HCT116 (cell line): ENCODE measurements around the gene ZXDC. TPM values are rescaled to one million over a fixed set of nuclear protein-coding genes. Genes with fewer than 3 reads are reported as not detected.
A peak's percentile ranks its signal among the peaks of the same experiment; 100 is the strongest.

ENCODE experiments used
- ATAC-seq: fragments of 200-7000 bp; cut with Tn5 transposase; 2 replicates; pipeline ENCODE4 v1.9.1; 2020; ENCODE audit warnings: mild to moderate bottlenecking, moderate library complexity
- BruUV-seq: library from RNA; stranded (reverse); fragments of 400-500 nt; replicated peaks from 2 replicates; lab custom pipeline; 2021; lab: Mats Ljungman, UMichigan
- CTCF ChIA-PET: fragments of 300-600 bp; sonication (Branson Sonifier 250); formaldehyde crosslinking; loops from one replicate; lab custom pipeline; 2021; ENCODE audit warnings: antibody characterized with exemption; lab: Charles Lee
- POLR2A ChIA-PET: fragments of 300-600, 350-600 bp; sonication (Branson Sonifier 250); formaldehyde crosslinking; loops from one replicate; lab custom pipeline; 2021; ENCODE audit warnings: antibody characterized with exemption; lab: Charles Lee
- RAD21 ChIA-PET, 2 experiments: fragments of 300-600 bp; sonication (Branson Sonifier 250); formaldehyde crosslinking; loops; one replicate each; lab custom pipeline; 2023; ENCODE audit warnings: low total read pairs in 2 of 2; ENCODE audit not compliant: uncharacterized antibody in 2 of 2, unreplicated experiment in 2 of 2, low non-redundant PET in 1 of 2; lab: Charles Lee
- DNase-seq: peaks from one replicate; pipeline ENCODE4 v3.0.0-alpha.2; 2010; ENCODE audit warnings: low read depth, low spot score
- H2AFZ ChIP-seq: fragments of 200-600 bp; shearing (Covaris generic), sonication (generic); 2 replicates; pipeline ENCODE4 v1.6.1; 2017; ENCODE audit warnings: low read depth, mixed run types, mixed read lengths, antibody characterized with exemption, low read length; ENCODE audit not compliant: poor library complexity, severe bottlenecking
- H3K27ac ChIP-seq: 2 replicates; pipeline ENCODE4 v1.5.1; 2012; ENCODE audit warnings: low read depth, low read length
- H3K27me3 ChIP-seq: fragments of 200-600 bp; sonication (generic); 2 replicates; pipeline ENCODE4 v1.6.1; 2016; ENCODE audit warnings: mixed run types, low read length, mixed read lengths; ENCODE audit not compliant: insufficient read depth
- H3K36me3 ChIP-seq, 2 experiments: fragments of 200-500 bp in 1 of 2; fragments of 200-600 bp in 1 of 2; sonication (Bioruptor generic) in 1 of 2; sonication (generic) in 1 of 2; 2 replicates each; pipeline versions ENCODE4 v1.5.1 to v1.6.1; 2014 to 2016; ENCODE audit warnings: low read length in 2 of 2, inconsistent platforms in 1 of 2, mixed read lengths in 1 of 2, mixed run types in 1 of 2; ENCODE audit not compliant: insufficient read depth in 2 of 2, control insufficient read depth in 1 of 2
- H3K4me1 ChIP-seq, 2 experiments: fragments of 200-600 bp in 1 of 2; sonication (generic) in 1 of 2; 2 replicates each; pipeline versions ENCODE4 v1.5.1 to v1.6.1; 2012 to 2017; ENCODE audit warnings: low read length in 2 of 2, inconsistent platforms in 1 of 2, mild to moderate bottlenecking in 1 of 2, mixed read lengths in 1 of 2, mixed run types in 1 of 2, moderate library complexity in 1 of 2; ENCODE audit not compliant: insufficient read depth in 2 of 2, control insufficient read depth in 1 of 2
- H3K4me2 ChIP-seq: fragments of 200-600 bp; sonication (generic); 2 replicates; pipeline ENCODE4 v1.6.1; 2017; ENCODE audit warnings: mixed run types, low read length, mixed read lengths
- H3K4me3 ChIP-seq, 2 experiments: fragments of 200-600 bp in 1 of 2; sonication (generic) in 1 of 2; replicated peaks in 1 of 2; 2 replicates each; pipeline ENCODE4 v1.5.1; 2011 to 2016; ENCODE audit warnings: low read length in 2 of 2, control low read depth in 1 of 2, low read depth in 1 of 2, mild to moderate bottlenecking in 1 of 2, mixed read lengths in 1 of 2, mixed run types in 1 of 2
- H3K79me2 ChIP-seq: fragments of 200-600 bp; sonication (generic); 2 replicates; pipeline ENCODE4 v1.6.1; 2017; ENCODE audit warnings: mild to moderate bottlenecking, mixed run types, low read length, moderate library complexity, mixed read lengths; ENCODE audit not compliant: insufficient read depth
- H3K9ac ChIP-seq: fragments of 200-600 bp; sonication (generic); 2 replicates; pipeline ENCODE4 v1.6.1; 2016; ENCODE audit warnings: low read length, mixed read lengths
- H3K9me2 ChIP-seq: fragments of 200-600 bp; sonication (generic), shearing (Covaris generic); 2 replicates; pipeline ENCODE4 v1.6.1; 2017; ENCODE audit warnings: mixed run types, mild to moderate bottlenecking, moderate library complexity; ENCODE audit not compliant: insufficient read depth
- H3K9me3 ChIP-seq, 2 experiments: fragments of 200-500 bp in 1 of 2; fragments of 200-600 bp in 1 of 2; sonication (Bioruptor generic) in 1 of 2; sonication (generic) in 1 of 2; 2 replicates each; pipeline ENCODE4 v1.6.1; 2014 to 2017; ENCODE audit warnings: low read length in 2 of 2, mixed read lengths in 2 of 2, inconsistent platforms in 1 of 2, low read depth in 1 of 2, mild to moderate bottlenecking in 1 of 2, mixed run types in 1 of 2, moderate library complexity in 1 of 2; ENCODE audit not compliant: control insufficient read depth in 1 of 2, insufficient read depth in 1 of 2
- H4K20me1 ChIP-seq: fragments of 200-600 bp; sonication (generic), shearing (Covaris generic); 2 replicates; pipeline ENCODE4 v1.6.1; 2017; ENCODE audit warnings: mixed run types, mild to moderate bottlenecking, moderate library complexity; ENCODE audit not compliant: insufficient read depth
- CTCF ChIP-seq, 3 experiments: fragments of 200-600 bp in 1 of 3; sonication (generic) in 1 of 3; IDR thresholded peaks in 2 of 3; conservative IDR thresholded peaks in 1 of 3; 2 replicates each; pipeline ENCODE4 v1.5.1; 2012 to 2017; ENCODE audit warnings: low read depth in 2 of 3, low read length in 2 of 3, antibody characterized with exemption in 1 of 3, borderline replicate concordance in 1 of 3, control low read depth in 1 of 3, mild to moderate bottlenecking in 1 of 3, mixed read lengths in 1 of 3, mixed run types in 1 of 3, moderate library complexity in 1 of 3; ENCODE audit not compliant: insufficient read depth in 1 of 3
- ZBTB33 ChIP-seq: IDR thresholded peaks from 2 replicates; pipeline ENCODE4 v1.6.1; 2011; ENCODE audit warnings: mild to moderate bottlenecking, low read length, moderate library complexity; ENCODE audit not compliant: insufficient replicate concordance; ENCODE audit errors: extremely low read depth
- intact Hi-C: fragments of 100-400 bp; cut with micrococcal nuclease; formaldehyde crosslinking; loops from 2 replicates; pipeline ENCODE4 v1.10.0; 2022
- total RNA-seq: library from RNA; stranded (reverse); gene quantifications from one replicate; pipeline ENCODE4 v1.2.1, GENCODE V29; 2021; ENCODE audit not compliant: unreplicated experiment

ZXDC gene
- total RNA-seq, 1 experiment from 2014 or later = 29.9 TPM

GRCh38 chr3:126490619-126491018, 14.9 kb upstream of the ZXDC start:
- Histone ChIP-seq H3K4me3 (no peak overlapping the region), H2AFZ (no peak overlapping the region), H4K20me1 (no peaks in the 10 kb centered on the region), H3K27me3 (no peaks in the 10 kb centered on the region), H3K9ac (no peak overlapping the region), H3K9me3 (no peaks in the 10 kb centered on the region), H3K4me1 (peaks cover 0 to 4% of the 10 kb centered on the region in 2 experiments; a peak in 1 of 4 replicates), H3K9me2 (no peaks in the 10 kb centered on the region), H3K79me2 (no peaks in the 10 kb centered on the region), H3K27ac (no peak overlapping the region), H3K4me2 (no peak overlapping the region), H3K36me3 (no peaks in the 10 kb centered on the region)
- POLR2A ChIA-PET = no interaction called here
- peak; percentile 65 for ATAC-seq
- CTCF ChIA-PET = no interaction called here
- no TSS peak for BruUV-seq
- RAD21 ChIA-PET = no interaction called here
- intact Hi-C loops = no loop called here
- TF ChIP-seq ZBTB33 (no peak), CTCF (IDR thresholded peaks at IDR 0.05 in 2 of 3, conservative IDR thresholded peaks at IDR 0.05 in 1 of 3; ENCODE audit: borderline replicate concordance in 1 of 3, insufficient read depth in 1 of 3, low read depth in 2 of 3, low read length in 2 of 3) (0 out of 6 replicates have a peak, but pooled peaks of 2 of the 3 experiments have one; percentile 8 to 16)
- no peak for DNase-seq
